Measurements from ENCODE around the gene CDR2L.

The CDR2L gene

DNA sequence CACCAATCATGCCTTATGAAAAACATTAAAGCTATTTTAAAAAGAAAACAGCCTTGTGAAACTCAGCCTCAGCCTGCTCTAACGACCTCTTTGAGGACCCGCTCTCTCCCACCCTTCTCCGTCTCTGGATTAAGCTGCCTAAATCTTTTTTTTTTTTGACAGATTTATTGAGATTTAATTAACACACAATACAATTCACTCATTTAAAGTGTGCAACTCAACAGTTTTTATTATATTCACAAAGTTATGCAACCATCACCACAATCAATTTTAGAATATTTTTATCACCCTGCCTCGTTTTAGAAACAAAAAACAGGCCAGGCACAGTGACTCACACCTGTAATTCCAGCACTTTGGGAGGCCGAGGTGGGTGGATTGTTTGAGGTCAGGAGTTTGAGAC, 8.4 kb downstream of the CDR2L start:
- TF ChIP-seq, protein P1, sequence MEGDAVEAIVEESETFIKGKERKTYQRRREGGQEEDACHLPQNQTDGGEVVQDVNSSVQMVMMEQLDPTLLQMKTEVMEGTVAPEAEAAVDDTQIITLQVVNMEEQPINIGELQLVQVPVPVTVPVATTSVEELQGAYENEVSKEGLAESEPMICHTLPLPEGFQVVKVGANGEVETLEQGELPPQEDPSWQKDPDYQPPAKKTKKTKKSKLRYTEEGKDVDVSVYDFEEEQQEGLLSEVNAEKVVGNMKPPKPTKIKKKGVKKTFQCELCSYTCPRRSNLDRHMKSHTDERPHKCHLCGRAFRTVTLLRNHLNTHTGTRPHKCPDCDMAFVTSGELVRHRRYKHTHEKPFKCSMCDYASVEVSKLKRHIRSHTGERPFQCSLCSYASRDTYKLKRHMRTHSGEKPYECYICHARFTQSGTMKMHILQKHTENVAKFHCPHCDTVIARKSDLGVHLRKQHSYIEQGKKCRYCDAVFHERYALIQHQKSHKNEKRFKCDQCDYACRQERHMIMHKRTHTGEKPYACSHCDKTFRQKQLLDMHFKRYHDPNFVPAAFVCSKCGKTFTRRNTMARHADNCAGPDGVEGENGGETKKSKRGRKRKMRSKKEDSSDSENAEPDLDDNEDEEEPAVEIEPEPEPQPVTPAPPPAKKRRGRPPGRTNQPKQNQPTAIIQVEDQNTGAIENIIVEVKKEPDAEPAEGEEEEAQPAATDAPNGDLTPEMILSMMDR (IDR thresholded peaks at IDR 0.05; ENCODE audit: control insufficient read depth, extremely low read depth, insufficient read depth), result no peak
- no peak overlapping the region for H3K4me3 ChIP-seq (ENCODE audit: low read depth, low read length)
- DNase-seq (ENCODE audit: low read depth), result no peak

- H3K4me3 ChIP-seq (ENCODE audit: low read depth, low read length), result no peak overlapping the region
- TF ChIP-seq, protein P1 (IDR thresholded peaks at IDR 0.05; ENCODE audit: control insufficient read depth, extremely low read depth, insufficient read depth), result no peak
- no peak for DNase-seq (ENCODE audit: low read depth)
Measured at GRCh38 chr17:74998783-74999182, 11.4 kb downstream of the CDR2L start.

- TF ChIP-seq, protein P1 (IDR thresholded peaks at IDR 0.05; ENCODE audit: control insufficient read depth, extremely low read depth, insufficient read depth), result no peak
Measured at GRCh38 chr17:74999523-74999922, 12.1 kb downstream of the CDR2L start.

DNA sequence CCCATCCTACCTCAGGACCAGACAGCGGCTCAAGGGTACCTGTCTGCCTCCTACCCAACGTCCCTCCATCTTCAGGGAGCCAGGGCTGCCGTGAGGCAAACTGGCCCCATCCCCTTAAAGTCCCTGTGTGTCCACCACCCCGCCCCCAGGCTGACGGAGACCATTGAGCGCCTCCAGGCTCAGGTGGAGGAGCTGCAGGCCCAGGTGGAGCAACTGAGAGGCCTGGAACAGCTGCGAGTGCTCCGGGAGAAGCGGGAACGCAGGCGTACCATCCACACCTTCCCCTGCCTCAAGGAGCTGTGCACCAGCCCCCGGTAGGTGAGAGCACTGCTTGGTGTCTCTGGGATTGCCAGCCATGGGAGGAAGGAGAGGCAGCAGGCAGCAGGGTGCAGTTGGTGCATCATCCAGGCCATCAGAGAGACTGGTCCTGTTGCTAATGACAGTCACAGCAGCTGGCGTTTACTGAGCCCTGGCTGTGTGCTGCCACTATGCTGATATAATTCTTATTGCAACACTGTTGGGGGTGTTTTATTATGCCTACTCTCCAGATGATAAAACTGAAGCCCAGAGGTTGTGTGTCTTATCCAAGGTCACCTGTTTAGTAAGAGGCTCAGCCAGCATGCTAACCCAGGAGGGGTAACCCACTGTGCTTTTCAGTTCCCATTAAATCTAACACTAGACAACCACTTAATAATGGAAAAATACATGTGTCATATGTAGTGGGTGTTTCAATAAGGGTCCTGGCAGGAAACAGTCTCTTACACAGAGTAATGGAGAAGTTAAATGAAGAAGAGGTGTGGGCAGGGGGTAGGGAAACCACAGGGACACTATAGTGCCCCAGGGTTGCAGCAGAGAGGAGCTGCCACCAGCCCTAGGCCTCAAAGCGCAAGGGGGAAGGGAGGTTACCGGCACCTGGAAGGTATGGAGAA, 14.7 kb downstream of the CDR2L start:
- no peak overlapping the region for H3K4me3 ChIP-seq (ENCODE audit: low read depth, low read length)
- no peak for DNase-seq (ENCODE audit: low read depth)
- TF ChIP-seq, protein P1 (IDR thresholded peaks at IDR 0.05; ENCODE audit: control insufficient read depth, extremely low read depth, insufficient read depth), result no peak

More at GRCh38 chr17:74999523-74999922, 12.1 kb downstream of the CDR2L start:
- no peak for DNase-seq (ENCODE audit: low read depth)
- H3K4me3 ChIP-seq (ENCODE audit: low read depth, low read length), result no peak overlapping the region

- no peak for DNase-seq (ENCODE audit: low read depth)
- H3K4me3 ChIP-seq (ENCODE audit: low read depth, low read length), result no peak overlapping the region
- TF ChIP-seq, protein P1 (IDR thresholded peaks at IDR 0.05; ENCODE audit: control insufficient read depth, extremely low read depth, insufficient read depth), result no peak
Measured at GRCh38 chr17:75003070-75003956, 15.9 kb downstream of the CDR2L start.

DNA sequence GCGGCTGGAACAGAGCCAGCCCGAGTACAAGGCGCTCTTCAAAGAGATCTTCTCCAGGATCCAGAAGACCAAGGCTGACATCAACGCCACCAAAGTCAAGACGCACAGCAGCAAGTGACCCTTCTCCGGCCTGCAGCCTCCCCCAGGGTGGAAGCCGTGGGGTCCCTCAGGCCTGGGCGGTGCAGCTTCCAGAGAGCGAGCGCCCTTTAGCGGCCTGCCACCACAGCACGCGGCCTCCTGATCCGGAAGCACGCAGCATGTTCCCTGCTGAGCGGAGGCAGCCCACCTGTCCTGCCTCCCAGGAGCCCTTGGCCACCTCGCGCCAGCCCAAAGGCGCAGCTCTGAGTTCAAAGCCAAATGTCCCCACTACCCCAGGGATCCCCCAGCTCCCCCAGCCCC, 16.5 kb downstream of the CDR2L start:
- TF ChIP-seq, protein P1 (IDR thresholded peaks at IDR 0.05; ENCODE audit: control insufficient read depth, extremely low read depth, insufficient read depth), result no peak
- DNase-seq (ENCODE audit: low read depth), result no peak
- H3K4me3 ChIP-seq (ENCODE audit: low read depth, low read length), result no peak overlapping the region
